ENCODE results near the gene RHBDD3. TPM values are rescaled to one million over a fixed set of nuclear protein-coding genes. Genes with fewer than 3 reads are reported as not detected.

Gene RHBDD3
- total and polyA plus RNA-seq, 2 experiments from 2014 or later, result 31.4 to 37.3 TPM

- no peak for DNase-seq
- TF ChIP-seq EZH2phosphoT487 (IDR thresholded peaks at IDR 0.05; ENCODE audit: insufficient read depth, low read depth), result no peak
- Histone ChIP-seq H3K36me3 (ENCODE audit: low read depth) (no peaks in the 10 kb centered on the region), H2AFZ (no peak overlapping the region), H3K9ac (no peak overlapping the region), H3K4me2 (ENCODE audit: unreplicated experiment) (no peak overlapping the region), H3K4me3 (no peak overlapping the region), H3K9me2 (ENCODE audit: insufficient read depth) (no peaks in the 10 kb centered on the region), H3F3A (ENCODE audit: insufficient read depth) (no peaks in the 10 kb centered on the region), H3K9me3 (ENCODE audit: low read depth) (no peaks in the 10 kb centered on the region), H3K4me1 (ENCODE audit: insufficient read depth) (no peaks in the 10 kb centered on the region), H3K27me3 (replicated peaks; ENCODE audit: insufficient read depth) (peaks cover 7% of the 10 kb centered on the region), H3K27ac (no peak overlapping the region), H4K20me1 (ENCODE audit: insufficient read depth) (no peaks in the 10 kb centered on the region), H3K79me2 (ENCODE audit: insufficient read depth) (no peaks in the 10 kb centered on the region)
- in situ Hi-C loops (cut with MboI), result no loop called here
- 60 to 64% methylated on average over 9 of the region's 9 CpGs for WGBS, 2 experiments (ENCODE audit: low coverage in 1 of 2, low lambda C conversion rate in 2 of 2, missing lambda C conversion rate in 2 of 2)
Measured at GRCh38 chr22:29213493-29213892, 54.3 kb downstream of the RHBDD3 start.

GRCh38 chr22:29212743-29213142 is 55.0 kb downstream of the RHBDD3 start:
- H3K4me2 ChIP-seq (ENCODE audit: unreplicated experiment), result no peak overlapping the region
- TF ChIP-seq EZH2phosphoT487 (IDR thresholded peaks at IDR 0.05; ENCODE audit: insufficient read depth, low read depth), result no peak
- no peak for TF ChIP-seq EZH2 (IDR thresholded peaks at IDR 0.05; ENCODE audit: insufficient read depth, poor library complexity, severe bottlenecking)
- no peaks in the 10 kb centered on the region for H3K9me3 ChIP-seq (ENCODE audit: low read depth)
- peaks cover 7% of the 10 kb centered on the region for H3K27me3 ChIP-seq (replicated peaks; ENCODE audit: insufficient read depth)
- no peak overlapping the region for H3K4me3 ChIP-seq
- DNase-seq, result no peak
- H3K79me2 ChIP-seq (ENCODE audit: insufficient read depth), result no peaks in the 10 kb centered on the region
- no peaks in the 10 kb centered on the region for H3K4me1 ChIP-seq (ENCODE audit: insufficient read depth)
- no peaks in the 10 kb centered on the region for H4K20me1 ChIP-seq (ENCODE audit: insufficient read depth)
- H3F3A ChIP-seq (ENCODE audit: insufficient read depth), result no peaks in the 10 kb centered on the region
- H3K9ac ChIP-seq, result no peak overlapping the region
- H3K36me3 ChIP-seq (ENCODE audit: low read depth), result no peaks in the 10 kb centered on the region
- H3K9me2 ChIP-seq (ENCODE audit: insufficient read depth), result no peaks in the 10 kb centered on the region
- no peak overlapping the region for H3K27ac ChIP-seq
- in situ Hi-C loops (cut with MboI), result no loop called here
- no peak overlapping the region for H2AFZ ChIP-seq
- 69 to 73% methylated on average over 11 of the region's 11 CpGs for WGBS, 2 experiments (ENCODE audit: low coverage in 1 of 2, low lambda C conversion rate in 2 of 2, missing lambda C conversion rate in 2 of 2)

GRCh38 chr22:29211466-29211865 is 56.3 kb downstream of the RHBDD3 start:
- no peak overlapping the region for H3K27ac ChIP-seq
- no peak for DNase-seq
- H2AFZ ChIP-seq, result no peak overlapping the region
- no peaks in the 10 kb centered on the region for H3K4me1 ChIP-seq (ENCODE audit: insufficient read depth)
- no peak overlapping the region for H3K4me2 ChIP-seq (ENCODE audit: unreplicated experiment)
- H3K9ac ChIP-seq, result no peak overlapping the region
- H3K9me2 ChIP-seq (ENCODE audit: insufficient read depth), result no peaks in the 10 kb centered on the region
- H3K4me3 ChIP-seq, result no peak overlapping the region
- in situ Hi-C loops (cut with MboI), result no loop called here
- H3K36me3 ChIP-seq (ENCODE audit: low read depth), result no peaks in the 10 kb centered on the region
- no peaks in the 10 kb centered on the region for H4K20me1 ChIP-seq (ENCODE audit: insufficient read depth)
- H3K27me3 ChIP-seq (replicated peaks; ENCODE audit: insufficient read depth), result peaks cover 19% of the 10 kb centered on the region
- no peaks in the 10 kb centered on the region for H3K9me3 ChIP-seq (ENCODE audit: low read depth)
- no peaks in the 10 kb centered on the region for H3K79me2 ChIP-seq (ENCODE audit: insufficient read depth)
- no peaks in the 10 kb centered on the region for H3F3A ChIP-seq (ENCODE audit: insufficient read depth)
- TF ChIP-seq EZH2 (IDR thresholded peaks at IDR 0.05; ENCODE audit: insufficient read depth, poor library complexity, severe bottlenecking) (no peak), EZH2phosphoT487 (IDR thresholded peaks at IDR 0.05; ENCODE audit: insufficient read depth, low read depth) (no peak)
- 84 to 87% methylated on average over 9 of the region's 9 CpGs for WGBS, 2 experiments (ENCODE audit: low coverage in 1 of 2, low lambda C conversion rate in 2 of 2, missing lambda C conversion rate in 2 of 2)

GRCh38 chr22:29211066-29211465 is 56.7 kb downstream of the RHBDD3 start:
- no peaks in the 10 kb centered on the region for H3K36me3 ChIP-seq (ENCODE audit: low read depth)
- H3K79me2 ChIP-seq (ENCODE audit: insufficient read depth), result no peaks in the 10 kb centered on the region
- in situ Hi-C loops (cut with MboI), result no loop called here
- H3K9me3 ChIP-seq (ENCODE audit: low read depth), result no peaks in the 10 kb centered on the region
- H2AFZ ChIP-seq, result no peak overlapping the region
- WGBS, 2 experiments (ENCODE audit: low coverage in 1 of 2, low lambda C conversion rate in 2 of 2, missing lambda C conversion rate in 2 of 2), result 71 to 76% methylated on average over 11 of the region's 11 CpGs
- H3F3A ChIP-seq (ENCODE audit: insufficient read depth), result no peaks in the 10 kb centered on the region
- H3K9me2 ChIP-seq (ENCODE audit: insufficient read depth), result no peaks in the 10 kb centered on the region
- no peaks in the 10 kb centered on the region for H3K4me1 ChIP-seq (ENCODE audit: insufficient read depth)
- no peaks in the 10 kb centered on the region for H4K20me1 ChIP-seq (ENCODE audit: insufficient read depth)
- H3K27me3 ChIP-seq (replicated peaks; ENCODE audit: insufficient read depth), result peaks cover 23% of the 10 kb centered on the region
- TF ChIP-seq EZH2phosphoT487 (IDR thresholded peaks at IDR 0.05; ENCODE audit: insufficient read depth, low read depth) (no peak), EZH2 (IDR thresholded peaks at IDR 0.05; ENCODE audit: insufficient read depth, poor library complexity, severe bottlenecking) (no peak)
- no peak overlapping the region for H3K4me3 ChIP-seq
- DNase-seq, result no peak
- H3K4me2 ChIP-seq (ENCODE audit: unreplicated experiment), result no peak overlapping the region
- no peak overlapping the region for H3K9ac ChIP-seq
- H3K27ac ChIP-seq, result no peak overlapping the region

Other genes with a start within 250 kb of the RHBDD3 start
- gene C22orf31, start 206.2 kb downstream of the RHBDD3 start, total RNA-seq (2014; rRNA removed; shearing (Covaris generic)), result not detected in 2 replicates
- not detected in 2 replicates for gene C22orf31, start 206.2 kb downstream of the RHBDD3 start, polyA plus RNA-seq (2016; fragmentation: Nextera tagmentation; extraction: Ambion mirVana)
- 2.7 and 4.4 TPM in 2 replicates for gene KREMEN1, start 194.9 kb downstream of the RHBDD3 start, total RNA-seq (2014; rRNA removed; shearing (Covaris generic))
- gene KREMEN1, start 194.9 kb downstream of the RHBDD3 start, polyA plus RNA-seq (2016; fragmentation: Nextera tagmentation; extraction: Ambion mirVana), result 4.3 and 4.5 TPM in 2 replicates
- not detected in 2 replicates for gene EMID1, start 62.1 kb downstream of the RHBDD3 start, total RNA-seq (2014; rRNA removed; shearing (Covaris generic))
- not detected in 2 replicates for gene EMID1, start 62.1 kb downstream of the RHBDD3 start, polyA plus RNA-seq (2016; fragmentation: Nextera tagmentation; extraction: Ambion mirVana)
- gene EWSR1, start 287 bp upstream of the RHBDD3 start, total RNA-seq (2014; rRNA removed; shearing (Covaris generic)), result 154 and 190 TPM in 2 replicates
- 198 and 210 TPM in 2 replicates for gene EWSR1, start 287 bp upstream of the RHBDD3 start, polyA plus RNA-seq (2016; fragmentation: Nextera tagmentation; extraction: Ambion mirVana)
- gene GAS2L1, start 38.7 kb upstream of the RHBDD3 start, total RNA-seq (2014; rRNA removed; shearing (Covaris generic)), result 23.7 and 26.3 TPM in 2 replicates
- 21.2 and 22.7 TPM in 2 replicates for gene GAS2L1, start 38.7 kb upstream of the RHBDD3 start, polyA plus RNA-seq (2016; fragmentation: Nextera tagmentation; extraction: Ambion mirVana)
- gene RASL10A, start 47.7 kb upstream of the RHBDD3 start, total RNA-seq (2014; rRNA removed; shearing (Covaris generic)), result not detected in 2 replicates
- gene RASL10A, start 47.7 kb upstream of the RHBDD3 start, polyA plus RNA-seq (2016; fragmentation: Nextera tagmentation; extraction: Ambion mirVana), result 0.13 and 0.20 TPM in 2 replicates
- gene AP1B1, start 120.6 kb upstream of the RHBDD3 start, total RNA-seq (2014; rRNA removed; shearing (Covaris generic)), result 45.7 and 49.8 TPM in 2 replicates
- 41.7 and 43.4 TPM in 2 replicates for gene AP1B1, start 120.6 kb upstream of the RHBDD3 start, polyA plus RNA-seq (2016; fragmentation: Nextera tagmentation; extraction: Ambion mirVana)
- gene RFPL1, start 170.6 kb upstream of the RHBDD3 start, total RNA-seq (2014; rRNA removed; shearing (Covaris generic)), result not detected in 2 replicates
- 0.13 TPM in 1 of 2 replicates, not detected in the other for gene RFPL1, start 170.6 kb upstream of the RHBDD3 start, polyA plus RNA-seq (2016; fragmentation: Nextera tagmentation; extraction: Ambion mirVana)
- gene NEFH, start 212.2 kb upstream of the RHBDD3 start, total RNA-seq (2014; rRNA removed; shearing (Covaris generic)), result 0.51 and 0.65 TPM in 2 replicates
- 2.2 and 2.5 TPM in 2 replicates for gene NEFH, start 212.2 kb upstream of the RHBDD3 start, polyA plus RNA-seq (2016; fragmentation: Nextera tagmentation; extraction: Ambion mirVana)

All from GM23248 (cell line).